H9 (cell line): ENCODE data around the gene ARHGEF39. TPM values are rescaled to one million over a fixed set of nuclear protein-coding genes. Genes with fewer than 3 reads are reported as not detected.

Source experiments
- DNase-seq: peaks from one replicate; pipeline ENCODE4 v3.0.0-alpha.2; 2017
- H2AFZ ChIP-seq: one replicate; pipeline ENCODE4 v1.6.1; 2013; ENCODE audit warnings: mild to moderate bottlenecking, low read length, control low read depth, moderate library complexity
- H2AK5ac ChIP-seq: 2 replicates; pipeline ENCODE4 v1.6.1; 2013; ENCODE audit warnings: low read length, control low read depth, mixed read lengths; ENCODE audit not compliant: insufficient read length
- H2BK120ac ChIP-seq: one replicate; pipeline ENCODE4 v1.6.1; 2013; ENCODE audit warnings: low read depth, mild to moderate bottlenecking, low read length, control low read depth, inconsistent platforms; ENCODE audit not compliant: poor library complexity, severe bottlenecking
- H2BK12ac ChIP-seq: 2 replicates; pipeline ENCODE4 v1.6.1; 2013; ENCODE audit warnings: low read length, control low read depth, mixed read lengths, low read depth; ENCODE audit not compliant: insufficient read length
- H2BK15ac ChIP-seq: 2 replicates; pipeline ENCODE4 v1.6.1; 2013; ENCODE audit warnings: low read depth, low read length, control low read depth
- H2BK20ac ChIP-seq: one replicate; pipeline ENCODE4 v1.6.1; 2013; ENCODE audit warnings: low read depth, mild to moderate bottlenecking, low read length, control low read depth, inconsistent platforms; ENCODE audit not compliant: poor library complexity, severe bottlenecking
- H2BK5ac ChIP-seq: 2 replicates; pipeline ENCODE4 v1.6.1; 2013; ENCODE audit warnings: low read length, control low read depth, mixed read lengths; ENCODE audit not compliant: insufficient read length
- H3K14ac ChIP-seq: 2 replicates; pipeline ENCODE4 v1.6.1; 2013; ENCODE audit warnings: low read length, control low read depth; ENCODE audit not compliant: insufficient read depth
- H3K18ac ChIP-seq: 2 replicates; pipeline ENCODE4 v1.6.1; 2013; ENCODE audit warnings: low read depth, mild to moderate bottlenecking, mixed read lengths, low read length, control low read depth; ENCODE audit not compliant: insufficient read length
- H3K23ac ChIP-seq: 2 replicates; pipeline ENCODE4 v1.6.1; 2013; ENCODE audit warnings: low read length, control low read depth, mixed read lengths, low read depth; ENCODE audit not compliant: insufficient read length
- H3K23me2 ChIP-seq: 2 replicates; pipeline ENCODE4 v1.6.1; 2013; ENCODE audit warnings: low read depth, mild to moderate bottlenecking, mixed read lengths, low read length, control low read depth; ENCODE audit not compliant: insufficient read length, poor library complexity, severe bottlenecking
- H3K27ac ChIP-seq: 2 replicates; pipeline ENCODE4 v1.5.1; 2013; ENCODE audit warnings: low read length, control low read depth, mixed read lengths, low read depth; ENCODE audit not compliant: insufficient read length
- H3K27me3 ChIP-seq: 2 replicates; pipeline ENCODE4 v1.6.1; 2013; ENCODE audit warnings: low read length, control low read depth, inconsistent platforms; ENCODE audit not compliant: insufficient read depth
- H3K4ac ChIP-seq: 2 replicates; pipeline ENCODE4 v1.6.1; 2013; ENCODE audit warnings: low read depth, mild to moderate bottlenecking, control low read depth, inconsistent platforms, low read length, moderate library complexity
- H3K4me1 ChIP-seq: 2 replicates; pipeline ENCODE4 v1.6.1; 2013; ENCODE audit warnings: low read length, control low read depth, inconsistent platforms; ENCODE audit not compliant: insufficient read depth
- H3K4me2 ChIP-seq: 2 replicates; pipeline ENCODE4 v1.6.1; 2013; ENCODE audit warnings: low read length, control low read depth, mixed read lengths; ENCODE audit not compliant: insufficient read length, insufficient read depth
- H3K56ac ChIP-seq: 2 replicates; pipeline ENCODE4 v1.6.1; 2013; ENCODE audit warnings: low read depth, mild to moderate bottlenecking, mixed read lengths, low read length, control low read depth; ENCODE audit not compliant: insufficient read length
- H3K79me1 ChIP-seq: 2 replicates; pipeline ENCODE4 v1.6.1; 2013; ENCODE audit warnings: low read depth, mild to moderate bottlenecking, moderate library complexity, low read length, control low read depth, inconsistent platforms; ENCODE audit not compliant: insufficient read depth, poor library complexity, severe bottlenecking
- H3K79me2 ChIP-seq: 2 replicates; pipeline ENCODE4 v1.6.1; 2013; ENCODE audit warnings: low read length, control low read depth, inconsistent platforms; ENCODE audit not compliant: insufficient read depth
- H3K9ac ChIP-seq: 2 replicates; pipeline ENCODE4 v1.6.1; 2013; ENCODE audit warnings: low read length, control low read depth, mixed read lengths; ENCODE audit not compliant: insufficient read length; ENCODE audit errors: extremely low read depth
- H3K9me3 ChIP-seq: one replicate; pipeline ENCODE4 v1.6.1; 2013; ENCODE audit warnings: low read depth, low read length, inconsistent platforms; ENCODE audit not compliant: control insufficient read depth
- H3T11ph ChIP-seq: one replicate; pipeline ENCODE4 v1.6.1; 2013; ENCODE audit warnings: mild to moderate bottlenecking, low read length, control low read depth, inconsistent platforms
- H4K20me1 ChIP-seq: one replicate; pipeline ENCODE4 v1.6.1; 2013; ENCODE audit not compliant: control insufficient read depth, insufficient read length, insufficient read depth
- H4K5ac ChIP-seq: 2 replicates; pipeline ENCODE4 v1.6.1; 2013; ENCODE audit warnings: low read depth, mild to moderate bottlenecking, mixed read lengths, low read length, control low read depth; ENCODE audit not compliant: insufficient read length
- H4K8ac ChIP-seq: replicated peaks from 2 replicates; pipeline ENCODE4 v1.6.1; 2013; ENCODE audit warnings: low read length, control low read depth, mixed read lengths, low read depth; ENCODE audit not compliant: insufficient read length
- H4K91ac ChIP-seq: 2 replicates; pipeline ENCODE4 v1.6.1; 2013; ENCODE audit warnings: low read depth, mild to moderate bottlenecking, moderate library complexity, mixed read lengths, low read length, control low read depth; ENCODE audit not compliant: insufficient read length
- H3K27ac Mint-ChIP-seq, 3 experiments: 2 replicates in 2 of 3; 3 replicates in 1 of 3; pipeline ENCODE4 v1.8.0; 2020 to 2021; ENCODE audit warnings: mixed read lengths in 3 of 3, mild to moderate bottlenecking in 1 of 3, moderate library complexity in 1 of 3
- H3K27me3 Mint-ChIP-seq: 2 replicates; pipeline ENCODE4 v1.8.0; 2021; ENCODE audit warnings: low read depth, mild to moderate bottlenecking, moderate library complexity, mixed read lengths
- H3K36me3 Mint-ChIP-seq, 3 experiments: 2 replicates in 2 of 3; 3 replicates in 1 of 3; pipeline ENCODE4 v1.8.0; 2020 to 2021; ENCODE audit warnings: low read depth in 3 of 3, mixed read lengths in 3 of 3; ENCODE audit not compliant: insufficient read depth in 1 of 3
- H3K4me1 Mint-ChIP-seq, 2 experiments: 2 replicates each; pipeline ENCODE4 v1.8.0; 2020; ENCODE audit warnings: mixed read lengths in 2 of 2
- H3K4me3 Mint-ChIP-seq, 2 experiments: 2 replicates in 1 of 2; 3 replicates in 1 of 2; pipeline ENCODE4 v1.8.0; 2020 to 2021; ENCODE audit warnings: mild to moderate bottlenecking in 2 of 2, mixed read lengths in 2 of 2, moderate library complexity in 1 of 2
- H3K9me3 Mint-ChIP-seq, 2 experiments: 2 replicates in 1 of 2; 3 replicates in 1 of 2; pipeline ENCODE4 v1.8.0; 2020; ENCODE audit warnings: mild to moderate bottlenecking in 2 of 2, mixed read lengths in 2 of 2, moderate library complexity in 1 of 2
- CTCF ChIP-seq: fragments of 200-600 bp; sonication (generic); conservative IDR thresholded peaks from 3 replicates; pipeline ENCODE4 v1.8.0; 2021; ENCODE audit warnings: antibody characterized with exemption, mild to moderate bottlenecking
- WGBS: extraction: QIAGEN DNeasy Blood & Tissue Kit; methylation state at CpG from one replicate; pipeline ENCODE4 v1.1.7; 2013; ENCODE audit warnings: missing lambda C conversion rate, low lambda C conversion rate, mixed read lengths; ENCODE audit not compliant: insufficient read length; ENCODE audit errors: extremely low coverage; 5-methylcytosine and 5-hydroxymethylcytosine counted together
- total RNA-seq: library from RNA; stranded (reverse); gene quantifications from 2 replicates; pipeline ENCODE4 v1.2.1, GENCODE V29; 2021

ARHGEF39 gene
- total RNA-seq, 1 experiment from 2014 or later, result 24.4 TPM

GRCh38 chr9:35684921-35685320, 19.9 kb upstream of the ARHGEF39 start:
- H3K4me1 ChIP-seq, result peaks cover 3% of the 10 kb centered on the region
- no peak overlapping the region for H2BK5ac ChIP-seq
- no peak overlapping the region for H3K4ac ChIP-seq
- H3K23ac ChIP-seq, result no peak overlapping the region
- peaks cover 39 to 40% of the 10 kb centered on the region in 2 experiments for H3K4me1 Mint-ChIP-seq
- DNase-seq, result no peak
- no peak overlapping the region for H3K56ac ChIP-seq
- H3K23me2 ChIP-seq, result peaks cover 6% of the 10 kb centered on the region
- H2BK12ac ChIP-seq, result no peak overlapping the region
- H3K27me3 Mint-ChIP-seq, result no peaks in the 10 kb centered on the region
- no peaks in the 10 kb centered on the region for H3K27me3 ChIP-seq
- no peak overlapping the region for H2AFZ ChIP-seq
- no peaks in the 10 kb centered on the region; the same call in 1 of the 2 replicates for H3K79me2 ChIP-seq
- H3K14ac ChIP-seq, result no peak overlapping the region
- no peak overlapping the region for H3K27ac ChIP-seq
- no peak overlapping the region for H4K8ac ChIP-seq
- peaks cover 41 to 69% (median 64%) of the 10 kb centered on the region in 3 experiments; a peak in 6 of 7 replicates for H3K36me3 Mint-ChIP-seq
- H3K9ac ChIP-seq, result no peak overlapping the region
- no peak for TF ChIP-seq CTCF
- no peak overlapping the region for H2BK120ac ChIP-seq
- no peak overlapping the region for H3K4me3 Mint-ChIP-seq
- no peaks in the 10 kb centered on the region for H4K20me1 ChIP-seq
- no CpG with 5 or more reads among the region's 10 CpGs for WGBS
- no peaks in the 10 kb centered on the region; a peak in 1 of 5 replicates for H3K9me3 Mint-ChIP-seq
- H4K5ac ChIP-seq, result no peak overlapping the region
- no peak overlapping the region for H2AK5ac ChIP-seq
- H3K4me2 ChIP-seq, result no peak overlapping the region
- H2BK20ac ChIP-seq, result no peak overlapping the region
- H3T11ph ChIP-seq, result no peak overlapping the region
- H3K18ac ChIP-seq, result no peak overlapping the region
- no peak overlapping the region for H3K27ac Mint-ChIP-seq
- no peaks in the 10 kb centered on the region for H3K79me1 ChIP-seq
- H2BK15ac ChIP-seq, result no peak overlapping the region
- no peak overlapping the region for H4K91ac ChIP-seq
- H3K9me3 ChIP-seq, result no peaks in the 10 kb centered on the region
